Lower leg skin (tissue), 3 donors: ENCODE measurements around the gene SDHAF3.

Source experiments
- CTCF ChIP-seq, 3 donors: fragments of 450-650 bp; IDR thresholded peaks; one replicate each; pipeline ENCODE4 v1.5.1; 2016; ENCODE audit warnings: antibody characterized with exemption in 3 of 3, mild to moderate bottlenecking in 3 of 3, moderate library complexity in 2 of 3
- POLR2A ChIP-seq, 2 donors: fragments of 450-650 bp; IDR thresholded peaks; one replicate each; pipeline ENCODE4 v1.6.1; 2016 to 2017; ENCODE audit warnings: antibody characterized with exemption in 2 of 2, mild to moderate bottlenecking in 1 of 2, moderate library complexity in 1 of 2

DNA sequence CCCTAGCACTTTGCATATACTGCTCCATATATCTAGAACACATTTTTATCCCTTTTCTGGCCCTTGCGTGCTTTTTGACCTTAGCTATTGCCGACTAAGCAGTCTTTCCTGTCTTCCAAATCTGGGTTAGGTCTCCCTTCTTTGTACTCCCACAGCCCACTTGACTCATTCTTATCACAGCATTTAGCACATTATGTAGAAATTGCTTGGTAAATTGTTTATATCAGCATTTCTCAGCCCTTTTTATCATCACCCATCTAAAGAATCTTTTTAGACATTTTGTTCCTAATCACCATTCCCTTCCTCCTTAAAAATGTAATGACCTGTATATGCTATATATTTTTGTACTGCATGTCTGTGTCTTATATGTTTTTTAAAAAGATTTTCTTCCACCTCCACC is 101.7 kb downstream of the SDHAF3 start:
- TF ChIP-seq CTCF (IDR thresholded peaks at IDR 0.05) (no peak), POLR2A (IDR thresholded peaks at IDR 0.05) (no peak)
